Measurements from ENCODE around the gene DNAH2.
"Not testable (repeated sequence)": the region's sequence is repeated elsewhere in the genome, so short reads cannot be mapped to it uniquely, and the experiment has no call there.

The DNAH2 gene

DNA sequence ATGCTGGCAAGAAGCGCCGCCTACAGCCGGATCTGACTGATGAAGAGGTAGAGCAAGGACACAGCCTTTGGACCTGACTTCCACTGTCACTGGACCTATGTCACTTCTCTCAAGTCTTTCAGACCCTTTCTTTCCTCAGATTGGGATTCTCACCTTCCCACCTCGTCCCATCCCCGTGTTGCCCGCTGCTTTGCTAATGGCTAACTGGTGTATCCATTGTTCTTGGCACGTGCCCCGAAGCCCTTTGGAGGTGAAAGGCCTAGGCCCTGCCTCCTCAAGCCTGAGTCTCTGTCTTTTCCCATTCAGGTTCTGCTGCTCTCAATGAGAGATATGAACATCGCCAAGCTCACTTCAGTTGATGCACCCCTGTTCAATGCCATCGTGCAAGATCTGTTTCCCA is 63.2 kb downstream of the DNAH2 start:
- DNase-seq = no peak

DNA sequence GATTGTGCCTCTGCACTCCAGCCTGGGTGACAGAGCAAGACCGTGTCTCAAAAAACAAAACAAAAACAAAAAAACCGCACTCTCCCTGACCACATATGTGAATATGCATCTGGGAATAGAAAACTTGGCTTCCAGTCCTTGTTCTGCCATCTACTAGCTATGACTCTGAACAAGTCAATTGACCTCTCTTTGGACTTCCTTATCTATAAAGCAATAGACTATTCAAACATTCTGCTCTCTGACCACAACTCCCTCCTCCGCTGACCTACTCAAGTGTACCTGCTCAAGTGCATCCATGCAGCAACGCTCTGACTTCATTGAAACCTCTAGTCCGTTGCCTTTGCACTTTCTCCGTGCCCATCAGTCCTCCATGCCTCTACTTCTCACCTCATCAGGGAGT is 63.9 kb downstream of the DNAH2 start:
- DNase-seq = no peak

DNA sequence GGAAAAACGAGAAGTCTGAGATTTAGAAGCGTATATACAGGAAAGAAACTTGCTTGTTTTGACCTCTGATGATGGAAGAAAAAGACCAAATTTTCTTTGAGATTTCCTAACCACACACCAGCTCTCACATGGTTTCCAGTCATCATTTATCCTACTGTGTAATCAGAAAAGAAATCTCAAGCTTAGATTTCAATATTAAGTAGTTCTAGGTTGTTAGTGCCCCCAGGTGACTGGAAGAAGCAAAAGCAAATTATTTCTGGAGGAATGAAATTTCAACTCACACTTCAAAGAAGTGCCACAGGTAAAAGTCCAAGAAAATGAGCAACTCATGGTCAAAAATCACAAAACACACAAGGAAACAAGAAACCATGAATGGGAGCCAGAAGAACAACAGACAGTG is 64.7 kb downstream of the DNAH2 start:
- no peak for DNase-seq

DNA sequence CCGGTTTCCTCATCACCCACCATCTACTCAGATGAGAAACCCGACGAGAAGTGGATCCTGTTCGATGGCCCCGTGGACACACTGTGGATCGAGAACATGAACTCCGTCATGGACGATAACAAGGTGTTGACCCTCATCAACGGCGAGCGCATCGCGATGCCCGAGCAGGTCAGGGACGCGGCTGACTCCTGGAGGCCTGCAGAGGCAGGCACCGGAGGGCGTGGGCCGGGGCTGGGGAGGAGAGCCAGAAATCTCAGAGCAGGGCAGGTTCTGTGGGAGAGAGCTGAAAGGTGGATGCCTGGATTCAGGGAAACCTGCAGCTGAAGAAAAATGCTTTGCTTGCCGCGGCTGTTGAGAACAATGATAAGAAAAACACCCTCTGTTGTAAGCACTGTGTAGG is 69.3 kb downstream of the DNAH2 start:
- no peak for DNase-seq

DNA sequence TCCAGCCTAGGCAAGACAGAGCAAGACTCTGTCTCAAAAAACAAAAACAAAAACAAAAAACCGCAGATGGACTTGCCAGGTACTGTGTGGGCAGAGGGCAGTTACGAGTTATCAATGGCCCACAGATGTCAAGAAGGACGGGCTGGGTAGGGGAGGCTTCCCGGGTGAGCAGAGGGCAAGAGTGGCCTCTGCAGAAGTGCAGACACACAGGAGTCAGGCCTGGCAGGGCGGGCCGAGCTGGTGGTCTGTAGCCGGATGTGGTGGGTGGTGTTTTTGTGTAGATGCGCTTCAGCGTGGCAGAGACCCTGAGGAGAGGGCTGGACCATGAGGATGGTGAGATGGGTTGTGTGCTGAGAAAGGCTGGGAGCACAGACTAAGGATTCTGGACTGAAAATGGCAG is 71.6 kb downstream of the DNAH2 start:
- no peak for DNase-seq

DNA sequence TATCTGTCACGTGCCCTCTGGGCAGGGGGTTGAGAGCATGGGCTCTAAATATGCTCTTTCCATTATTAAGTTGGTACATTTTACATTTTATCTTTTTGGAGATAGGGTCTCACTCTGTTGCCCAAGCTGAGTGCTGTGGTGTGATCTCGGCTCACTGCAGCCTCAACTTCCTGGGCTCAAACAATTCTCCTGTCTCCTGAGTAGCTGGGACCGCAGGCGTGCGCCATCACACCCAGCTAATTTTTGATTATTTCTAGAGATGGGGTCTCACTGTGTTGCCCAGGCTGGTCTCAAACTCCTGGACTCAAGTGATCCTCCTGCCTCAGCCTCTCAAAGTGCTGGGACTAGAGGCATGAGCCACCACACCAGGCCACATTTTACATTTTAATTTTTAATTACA is 72.6 kb downstream of the DNAH2 start:
- no peak for DNase-seq

DNA sequence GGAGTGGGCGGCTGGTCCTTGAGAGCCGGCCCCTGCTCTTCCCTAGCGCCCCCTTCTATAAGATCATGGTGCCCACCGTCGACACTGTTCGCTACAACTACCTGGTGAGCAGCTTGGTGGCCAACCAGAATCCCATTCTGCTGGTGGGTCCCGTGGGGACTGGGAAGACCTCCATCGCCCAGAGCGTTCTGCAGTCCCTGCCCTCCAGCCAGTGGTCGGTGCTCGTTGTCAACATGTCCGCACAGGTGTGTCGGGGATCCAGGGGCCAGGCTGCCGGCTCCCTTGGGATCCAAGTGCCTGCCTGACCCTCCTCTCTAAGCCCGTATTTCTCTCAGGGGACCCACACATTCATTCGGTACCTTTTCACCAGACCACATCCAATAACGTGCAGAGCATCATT is 75.1 kb downstream of the DNAH2 start:
- DNase-seq = no peak

DNA sequence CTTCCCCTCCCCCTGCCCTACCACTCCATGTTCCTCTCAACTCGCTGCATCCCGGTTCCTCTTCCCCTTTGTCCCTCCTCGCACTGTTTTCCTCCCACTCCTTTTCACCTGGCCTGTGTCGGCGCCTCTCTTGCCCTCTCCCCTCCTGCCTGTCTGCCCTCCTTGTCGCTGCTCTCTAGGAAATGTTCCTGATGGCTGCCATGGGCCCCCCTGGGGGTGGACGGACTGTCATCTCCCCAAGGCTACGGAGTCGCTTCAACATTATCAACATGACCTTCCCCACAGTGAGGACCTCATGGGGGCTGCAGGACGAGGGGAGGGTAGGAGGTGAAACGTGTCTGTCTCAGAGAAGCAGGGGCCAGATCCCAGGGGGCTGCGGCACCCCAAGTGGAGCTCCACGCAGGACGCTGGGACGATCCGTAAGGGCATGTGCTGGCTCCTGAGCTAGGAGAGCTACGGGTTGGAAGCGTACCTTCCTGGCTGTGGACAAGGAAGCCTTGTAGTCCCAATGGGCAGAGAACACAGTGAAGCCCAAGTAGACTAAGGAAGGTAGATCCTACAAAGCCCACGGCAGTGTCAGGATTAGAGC is 76.6 kb downstream of the DNAH2 start:
- no peak for DNase-seq

DNA sequence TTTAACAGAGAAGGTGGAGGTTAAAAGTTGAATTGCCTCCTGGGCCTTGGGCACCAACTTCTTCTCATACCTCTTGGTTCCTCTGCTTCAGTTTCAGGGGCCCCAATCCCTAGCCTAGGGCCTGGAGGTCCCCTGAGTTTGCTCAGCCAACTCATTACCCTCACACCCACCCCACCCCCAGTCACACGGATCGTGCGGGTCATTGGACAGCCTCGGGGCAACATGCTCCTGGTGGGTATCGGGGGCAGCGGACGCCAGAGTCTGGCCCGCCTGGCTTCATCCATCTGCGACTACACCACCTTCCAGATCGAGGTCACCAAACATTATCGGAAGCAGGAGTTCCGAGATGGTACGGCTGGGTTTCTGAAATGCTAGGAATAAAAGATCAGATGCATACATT is 80.4 kb downstream of the DNAH2 start:
- DNase-seq = no peak

DNA sequence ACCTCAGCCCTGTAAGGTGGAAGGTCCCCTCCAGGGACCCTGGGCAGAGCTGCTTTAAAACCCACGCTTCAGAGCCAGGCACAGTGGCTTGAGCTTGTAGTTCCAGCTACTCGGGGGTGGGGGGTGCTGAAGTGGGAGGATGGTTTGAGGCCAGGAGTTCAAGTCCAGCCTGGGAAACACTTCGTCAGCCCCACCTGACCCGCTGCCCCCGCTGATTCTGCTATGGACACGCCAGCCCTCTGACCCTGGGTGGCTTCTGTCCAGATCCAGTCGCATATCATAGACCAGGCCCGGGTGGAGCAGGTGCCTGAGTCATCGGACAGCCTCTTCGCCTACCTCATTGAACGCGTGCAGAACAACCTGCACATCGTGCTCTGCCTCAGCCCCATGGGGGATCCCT is 81.3 kb downstream of the DNAH2 start:
- DNase-seq = no peak

DNA sequence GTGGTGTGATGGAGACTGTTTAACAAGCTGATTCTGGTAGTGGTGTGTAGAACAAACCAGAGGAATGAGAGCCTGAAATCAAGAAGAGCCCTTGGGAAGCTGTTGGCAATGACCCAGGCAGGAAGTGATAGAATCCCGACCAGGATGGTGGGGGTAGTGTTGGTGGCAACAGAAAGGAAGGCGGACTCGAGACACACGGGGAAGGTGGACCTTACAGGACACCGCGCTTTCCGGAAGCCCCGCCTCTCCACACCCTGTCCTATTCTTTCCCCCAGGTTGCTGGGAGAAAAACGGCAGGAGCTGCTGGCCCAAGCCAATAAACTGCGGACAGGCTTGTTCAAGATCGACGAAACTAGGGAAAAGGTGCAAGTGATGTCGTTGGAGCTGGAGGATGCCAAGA is 86.4 kb downstream of the DNAH2 start:
- no peak for DNase-seq

DNA sequence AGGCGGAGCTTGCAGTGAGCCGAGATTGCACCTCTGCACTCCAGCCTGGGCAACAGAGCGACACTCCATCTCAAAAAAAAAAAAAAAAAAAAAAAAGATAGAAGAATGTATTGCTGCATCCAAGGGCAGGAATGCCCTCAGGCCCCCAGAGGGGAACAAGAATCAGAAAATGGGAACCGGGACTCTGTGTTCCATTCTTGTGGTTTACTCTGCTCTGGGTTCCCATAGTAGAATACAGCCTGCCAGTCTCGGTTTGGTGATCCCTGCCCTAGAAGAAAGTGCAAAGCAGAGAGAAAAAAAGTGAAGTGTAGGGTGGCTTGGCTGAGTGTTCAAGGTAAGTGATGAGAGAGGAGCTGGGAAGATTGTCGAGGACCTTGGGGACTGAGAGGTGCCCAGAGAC is 89.0 kb downstream of the DNAH2 start:
- DNase-seq = no peak

DNA sequence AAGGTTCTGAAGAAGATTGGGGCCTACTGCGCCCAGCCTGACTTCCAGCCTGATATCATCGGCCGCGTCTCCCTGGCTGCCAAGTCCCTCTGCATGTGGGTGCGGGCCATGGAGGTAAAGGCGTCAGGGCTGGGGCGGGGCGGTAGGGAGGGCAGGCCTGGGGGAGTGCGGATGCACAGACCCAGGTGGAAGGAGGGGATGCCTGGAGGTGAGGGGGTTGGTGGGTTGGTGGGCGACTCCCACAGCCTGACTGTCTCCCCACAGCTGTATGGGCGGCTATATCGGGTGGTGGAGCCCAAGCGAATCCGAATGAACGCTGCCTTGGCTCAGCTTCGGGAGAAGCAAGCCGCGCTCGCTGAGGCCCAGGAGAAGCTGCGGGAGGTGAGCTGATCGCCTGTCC is 89.7 kb downstream of the DNAH2 start:
- no peak for DNase-seq

DNA sequence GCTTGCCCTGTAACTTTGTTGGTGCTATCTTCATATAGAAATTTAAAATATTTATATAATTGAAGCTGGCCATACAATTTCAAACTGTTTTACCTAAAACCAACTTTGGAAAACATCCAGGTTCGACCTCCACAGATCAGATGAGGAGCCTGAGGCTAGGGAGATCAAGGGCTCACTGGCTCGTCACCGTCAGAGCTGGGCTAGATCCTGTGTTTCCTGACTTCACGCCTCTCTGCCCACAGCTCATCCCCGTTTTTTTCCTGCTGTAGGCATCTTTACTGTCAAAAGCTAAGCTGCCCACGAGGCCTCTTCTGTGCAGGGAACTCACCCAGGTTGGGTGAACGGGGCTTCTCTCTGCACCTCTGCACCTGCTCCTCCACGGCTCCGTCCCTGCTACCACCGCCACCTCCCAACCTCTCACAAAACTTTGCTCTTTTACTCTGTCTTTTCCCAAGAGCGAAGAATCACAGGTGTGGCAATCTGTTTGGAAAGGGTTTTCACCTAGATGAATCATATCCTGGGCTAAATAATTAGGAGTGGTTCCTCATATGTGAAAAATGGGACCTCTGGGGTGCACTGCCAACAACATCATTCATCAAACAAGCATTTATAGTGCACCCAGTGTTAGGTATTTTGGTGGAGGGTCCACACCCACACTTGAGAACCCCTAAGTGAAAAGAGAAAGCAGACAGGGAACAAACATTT is 91.7 kb downstream of the DNAH2 start:
- no peak for DNase-seq

DNA sequence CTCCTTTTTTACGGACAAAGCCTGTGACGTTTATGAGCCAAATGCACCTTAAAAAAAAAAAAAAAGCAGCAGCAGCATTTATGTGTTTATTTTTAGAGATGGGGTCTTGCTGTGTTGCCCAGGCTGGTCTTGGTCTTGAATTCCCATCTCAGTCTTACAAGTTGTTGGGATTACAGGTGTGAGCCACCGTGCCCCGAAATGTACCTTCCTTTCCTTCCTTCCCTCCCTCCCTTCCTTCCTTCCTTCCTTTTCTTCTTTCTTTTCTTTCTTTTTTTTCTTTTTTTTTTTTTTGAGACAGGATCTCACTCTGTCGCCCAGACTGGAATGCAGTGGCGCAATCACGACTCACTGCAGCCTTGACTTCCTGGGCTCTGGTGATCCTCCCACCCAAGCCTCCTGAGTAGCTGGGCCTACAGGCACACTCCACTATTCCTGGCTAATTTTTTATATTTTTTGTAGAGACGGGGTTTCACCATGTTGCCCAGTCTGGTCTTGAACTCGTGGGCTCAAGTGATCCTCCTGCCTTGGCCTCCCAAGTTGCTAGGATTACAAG is 92.3 kb downstream of the DNAH2 start:
- DNase-seq = not testable (repeated sequence)

DNA sequence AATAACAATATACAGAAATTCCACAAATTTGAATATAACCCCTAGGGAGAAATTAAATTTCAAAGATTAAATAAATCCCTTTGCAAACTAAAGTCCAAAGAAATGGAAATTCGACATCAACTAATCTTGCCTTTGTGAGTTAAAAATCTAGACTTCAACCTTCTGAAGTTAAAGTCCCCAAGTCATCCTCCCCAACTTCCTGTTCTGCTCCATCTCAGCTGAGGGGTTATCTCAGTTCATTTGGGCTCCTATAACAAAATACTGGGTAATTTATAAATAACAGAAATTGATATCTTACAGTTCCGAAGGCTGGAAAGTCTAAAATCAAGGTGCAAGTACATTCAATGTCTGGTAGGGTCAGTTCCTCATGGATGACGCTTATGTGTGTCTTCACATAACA is 93.7 kb downstream of the DNAH2 start:
- no peak for DNase-seq

DNA sequence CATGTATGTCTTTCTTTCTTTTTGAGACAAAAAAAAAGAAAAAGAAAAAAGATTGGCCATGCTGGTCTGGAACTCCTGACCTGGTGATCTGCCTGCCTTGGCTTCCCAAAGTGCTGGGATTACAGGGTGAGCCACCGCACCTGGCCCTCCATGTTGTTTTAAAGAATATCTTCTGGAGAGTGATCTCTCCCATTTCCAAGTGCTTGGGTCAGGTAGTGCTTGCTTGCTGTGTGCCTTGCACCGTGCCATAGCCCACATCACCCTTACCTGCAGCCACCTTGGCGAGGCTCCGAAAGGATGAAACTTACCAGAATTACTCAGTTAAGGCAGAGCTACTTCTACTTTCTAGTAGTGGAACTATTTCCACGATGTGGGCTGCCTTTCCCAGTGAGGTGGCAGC is 97.4 kb downstream of the DNAH2 start:
- DNase-seq = no peak

DNA sequence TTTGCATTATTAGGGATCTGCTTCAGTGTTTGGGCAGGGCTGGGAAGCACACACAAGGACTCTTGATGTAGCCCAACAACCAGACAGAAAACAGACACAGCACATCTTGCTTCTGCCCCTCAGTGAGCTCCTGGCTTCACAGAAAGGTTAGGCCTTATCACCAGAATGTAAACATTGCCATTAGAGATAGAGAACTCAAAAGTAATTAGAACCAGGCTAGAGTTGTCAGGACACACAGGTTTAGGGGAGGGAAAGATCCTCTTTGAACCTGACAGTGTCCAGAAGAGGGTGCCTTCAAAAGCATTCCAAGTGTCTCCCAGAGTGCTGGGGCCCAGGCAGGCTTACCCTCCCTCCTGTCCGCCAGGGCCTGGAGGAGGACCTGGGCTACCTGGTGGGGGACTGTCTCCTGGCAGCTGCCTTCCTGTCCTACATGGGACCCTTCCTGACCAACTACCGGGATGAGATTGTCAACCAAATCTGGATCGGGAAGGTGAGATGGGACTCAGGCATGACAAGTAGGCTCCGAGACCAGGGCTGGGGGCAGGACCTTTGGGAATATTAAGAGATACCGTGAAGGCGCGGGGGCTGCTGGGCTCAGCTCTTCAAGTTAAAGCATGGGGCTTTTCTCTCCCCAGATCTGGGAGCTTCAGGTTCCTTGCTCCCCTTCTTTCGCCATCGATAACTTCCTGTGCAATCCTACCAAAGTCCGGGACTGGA is 99.5 kb downstream of the DNAH2 start:
- no peak for DNase-seq

DNA sequence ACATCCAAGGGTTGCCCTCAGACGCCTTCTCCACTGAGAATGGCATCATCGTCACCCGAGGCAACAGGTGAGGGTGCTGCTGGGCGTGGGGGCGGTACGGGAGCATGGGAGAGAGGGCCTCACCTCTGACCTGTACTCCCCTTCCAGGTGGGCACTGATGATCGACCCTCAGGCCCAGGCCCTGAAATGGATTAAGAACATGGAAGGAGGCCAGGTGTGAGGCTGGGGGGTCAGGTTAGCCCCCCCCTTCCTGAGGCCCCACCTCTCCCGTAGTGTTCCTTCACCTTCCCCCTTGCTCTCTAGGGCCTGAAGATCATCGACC is 100.1 kb downstream of the DNAH2 start:
- no peak for DNase-seq

DNA sequence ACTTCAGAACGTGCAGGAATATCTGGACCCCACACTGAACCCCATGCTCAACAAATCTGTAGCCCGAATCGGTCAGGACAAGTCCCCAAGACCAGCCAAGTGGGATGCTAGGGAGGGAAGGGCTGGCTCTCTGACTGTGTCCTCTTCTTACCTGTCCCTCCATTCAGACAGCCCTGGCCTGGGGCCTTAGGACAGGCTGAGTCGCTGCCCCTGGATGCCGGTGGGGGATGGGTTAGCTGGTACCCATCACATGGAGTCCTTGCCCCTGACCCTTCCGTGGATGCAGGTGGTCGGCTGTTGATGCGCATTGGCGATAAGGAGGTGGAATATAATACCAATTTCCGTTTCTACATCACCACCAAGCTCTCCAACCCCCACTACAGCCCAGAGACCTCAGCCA is 100.5 kb downstream of the DNAH2 start:
- DNase-seq = no peak

DNA sequence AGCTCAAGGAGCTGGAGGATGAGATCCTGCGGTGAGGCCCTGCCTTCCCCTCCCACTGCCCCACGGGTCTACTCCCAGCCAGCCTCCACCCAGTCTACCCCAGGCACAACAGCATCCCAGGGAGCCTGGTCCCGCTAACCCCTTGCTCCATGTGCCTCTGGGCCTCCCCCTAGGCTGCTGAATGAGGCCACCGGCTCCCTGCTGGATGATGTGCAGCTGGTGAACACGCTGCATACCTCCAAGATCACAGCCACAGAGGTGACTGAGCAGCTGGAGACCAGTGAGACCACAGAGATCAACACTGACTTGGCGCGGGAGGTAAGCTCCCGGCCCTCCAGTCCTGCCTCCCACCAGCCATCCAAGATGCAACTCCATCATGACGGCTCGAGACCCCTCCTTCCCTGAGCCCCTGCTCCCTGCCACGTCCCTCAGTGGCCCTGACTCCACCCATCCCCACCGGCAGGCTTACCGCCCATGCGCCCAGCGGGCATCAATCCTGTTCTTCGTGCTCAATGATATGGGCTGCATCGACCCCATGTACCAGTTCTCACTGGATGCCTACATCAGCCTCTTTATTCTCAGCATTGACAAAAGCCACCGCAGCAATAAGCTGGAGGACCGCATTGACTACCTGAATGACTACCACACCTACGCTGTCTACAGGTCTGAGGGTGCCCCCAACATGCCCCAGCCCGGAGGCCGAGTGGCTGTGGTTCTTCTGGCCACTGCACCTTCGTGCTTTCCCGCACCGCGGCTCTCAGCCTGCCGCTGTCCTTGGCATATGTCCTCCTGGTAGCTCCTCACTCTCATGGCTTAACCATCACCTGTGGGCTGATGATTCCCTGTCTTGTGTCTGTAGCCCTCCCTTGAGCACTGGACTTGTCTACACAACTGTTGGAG is 101.5 kb downstream of the DNAH2 start:
- no peak for DNase-seq

DNA sequence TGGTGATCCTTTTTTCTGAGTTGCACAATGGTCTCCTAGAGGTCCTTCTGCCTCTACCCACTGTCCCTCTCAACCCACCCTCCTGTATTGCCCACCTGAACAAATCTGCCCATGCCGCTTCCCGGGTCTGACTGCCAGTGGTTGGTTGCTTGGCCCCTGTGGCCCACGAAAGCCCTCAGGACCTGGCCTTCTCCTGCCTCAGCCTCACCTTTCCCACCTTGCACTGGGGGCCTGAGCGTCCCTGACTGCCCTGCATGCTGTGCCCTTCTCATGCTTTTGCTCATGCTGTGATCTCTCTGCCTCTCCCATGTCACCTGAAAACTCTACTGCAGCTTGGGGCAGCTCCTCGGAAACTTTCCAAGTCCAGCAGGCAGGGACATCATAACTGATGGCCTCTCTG is 102.7 kb downstream of the DNAH2 start:
- DNase-seq = no peak

DNA sequence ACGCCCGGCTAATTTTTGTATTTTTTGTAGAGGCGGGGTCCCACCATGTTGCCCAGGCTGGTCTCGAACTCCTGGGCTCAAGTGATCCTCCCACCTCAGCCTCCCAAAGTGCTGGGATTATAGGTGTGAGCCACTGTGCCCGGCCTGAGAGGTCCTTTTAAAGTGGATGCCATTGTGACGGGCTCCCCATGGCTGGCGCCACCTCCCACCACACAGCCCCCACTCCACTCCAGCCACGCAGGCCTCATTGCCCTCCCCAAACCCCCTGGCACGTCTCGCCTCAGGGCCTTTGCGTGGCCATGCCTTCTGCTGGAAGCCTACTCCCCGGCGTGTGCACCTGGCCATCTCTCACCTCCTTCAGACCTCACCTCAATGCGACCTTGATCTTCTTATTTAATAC is 104.6 kb downstream of the DNAH2 start:
- no peak for DNase-seq
